Stimulated activated CD4-positive, alpha-beta T cell treated with anti-CD3 and anti-CD28 coated beads, Interleukin-15, amount 100 ng/mL, for 1 hour (primary cell): ENCODE data around the gene LGR6.
"Not testable (repeated sequence)": the region's sequence is repeated elsewhere in the genome, so short reads cannot be mapped to it uniquely, and the experiment has no call there.

Experiments
- DNase-seq, 2 donors: peaks; one replicate each; pipeline ENCODE4 v3.0.0-alpha.2; 2020; ENCODE audit warnings: low read depth in 1 of 2, low spot score in 1 of 2

The LGR6 gene

DNA sequence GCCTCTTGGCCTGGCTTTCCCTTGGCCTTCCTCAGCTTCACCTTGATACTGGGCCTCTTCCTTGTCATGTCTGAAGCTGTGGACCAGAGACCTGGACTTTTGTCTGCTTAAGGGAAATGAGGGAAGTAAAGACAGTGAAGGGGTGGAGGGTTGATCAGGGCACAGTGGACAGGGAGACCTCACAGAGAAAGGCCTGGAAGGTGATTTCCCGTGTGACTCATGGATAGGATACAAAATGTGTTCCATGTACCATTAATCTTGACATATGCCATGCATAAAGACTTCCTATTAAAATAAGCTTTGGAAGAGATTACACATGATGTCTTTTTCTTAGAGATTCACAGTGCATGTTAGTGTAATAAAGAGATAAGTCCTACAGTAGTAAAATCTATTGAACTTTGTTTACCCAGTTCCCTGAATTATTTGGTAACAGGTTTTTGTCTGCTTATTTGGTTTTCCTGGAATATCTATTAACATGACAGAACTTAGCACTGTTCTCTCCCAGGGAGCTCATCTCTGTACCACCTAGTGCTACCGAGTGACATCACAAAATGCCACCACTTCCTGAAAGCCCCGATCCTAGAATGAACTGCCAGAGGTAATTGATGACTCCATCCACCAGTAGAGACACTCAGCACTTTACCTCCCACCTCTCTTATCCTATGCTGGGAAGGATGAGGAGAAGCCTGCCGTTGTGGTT lies 125.9 kb downstream of the LGR6 start:
- DNase-seq = no peak

DNA sequence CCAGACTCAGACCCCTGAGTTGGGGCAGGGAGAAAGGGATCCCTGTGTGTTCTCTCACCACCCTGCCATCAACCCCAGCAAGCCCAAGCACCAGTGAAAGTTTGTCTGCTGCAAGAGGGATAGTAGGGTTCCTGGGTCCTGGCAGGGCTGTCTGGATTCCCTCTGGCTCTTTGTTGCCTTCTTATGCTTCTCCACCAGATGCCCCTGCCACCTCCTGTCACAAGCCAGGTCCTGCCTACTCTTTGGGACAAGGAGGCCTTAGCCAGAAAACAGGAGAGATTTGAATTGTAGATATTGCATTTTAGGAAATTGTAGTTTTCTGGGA lies 126.4 kb downstream of the LGR6 start:
- DNase-seq = no peak

- no peak for DNase-seq
These were observed 130.1 kb downstream of the LGR6 start for GRCh38 chr1:202323731-202324130.

- DNase-seq = no peak
These were observed 131.0 kb downstream of the LGR6 start for GRCh38 chr1:202324646-202325045.

DNA sequence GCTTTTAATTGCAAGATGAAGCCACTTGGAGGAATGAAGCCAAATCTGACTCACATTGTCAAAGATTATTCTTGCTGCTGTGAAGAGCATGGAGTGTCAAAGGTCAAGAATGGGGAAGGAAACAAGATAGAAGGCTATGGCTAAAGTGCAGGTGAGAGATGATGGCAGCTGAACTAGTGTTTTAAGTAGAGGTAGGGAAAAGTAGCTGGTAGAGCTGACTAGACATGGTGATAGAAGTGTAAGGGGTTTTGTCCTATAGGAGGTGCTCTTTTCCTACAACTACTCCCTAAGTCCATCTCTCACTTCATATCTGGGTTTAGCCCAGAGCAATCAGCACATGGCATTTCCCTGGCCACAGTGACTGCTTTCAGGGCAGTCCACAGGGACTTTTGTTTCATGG lies 136.3 kb downstream of the LGR6 start:
- DNase-seq = no peak

DNA sequence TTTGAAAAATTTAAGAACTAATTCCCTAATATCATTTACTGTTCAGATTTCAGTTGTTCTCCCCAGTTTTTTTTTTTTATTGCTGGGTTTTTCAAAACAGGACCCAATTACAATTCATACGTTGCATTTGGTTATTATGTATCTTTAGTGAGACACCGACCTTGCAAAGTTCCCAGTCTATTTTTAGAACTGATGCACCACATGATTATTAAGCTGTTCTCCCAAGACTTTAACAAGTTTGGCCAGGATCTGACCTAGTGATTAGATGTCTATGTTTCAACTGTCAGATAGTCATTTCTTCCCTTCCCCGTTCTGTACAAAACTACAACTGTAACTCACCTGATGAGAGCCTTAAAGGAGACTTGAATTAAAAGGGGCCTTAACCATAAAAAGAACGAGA lies 140.3 kb downstream of the LGR6 start:
- no peak for DNase-seq

GRCh38 chr1:202343652-202344349 lies 150.2 kb downstream of the LGR6 start:
- DNase-seq = no peak

DNA sequence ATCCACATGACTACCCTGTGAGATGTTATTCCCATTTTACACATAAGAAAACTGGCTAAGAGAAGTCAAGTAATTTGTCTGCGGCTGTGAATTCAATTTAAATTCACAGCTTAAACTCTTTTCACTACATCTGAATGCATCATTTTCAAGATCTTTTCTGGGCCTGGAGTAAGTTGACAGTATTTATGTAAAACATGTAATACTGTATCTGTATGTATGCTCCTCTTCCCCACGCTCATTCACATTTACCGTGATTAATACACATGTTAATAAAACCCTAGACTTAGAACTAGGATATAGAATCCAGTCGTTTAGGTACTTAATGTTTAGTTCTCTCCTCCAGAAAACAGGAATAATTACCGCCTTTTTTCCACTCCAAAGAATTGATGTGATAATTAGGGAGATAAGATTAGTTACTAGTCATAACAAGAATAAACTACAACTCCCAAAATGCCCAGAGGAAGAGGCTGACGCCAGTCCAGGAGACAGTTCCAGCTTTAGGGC lies 154.5 kb downstream of the LGR6 start:
- no peak for DNase-seq

DNA sequence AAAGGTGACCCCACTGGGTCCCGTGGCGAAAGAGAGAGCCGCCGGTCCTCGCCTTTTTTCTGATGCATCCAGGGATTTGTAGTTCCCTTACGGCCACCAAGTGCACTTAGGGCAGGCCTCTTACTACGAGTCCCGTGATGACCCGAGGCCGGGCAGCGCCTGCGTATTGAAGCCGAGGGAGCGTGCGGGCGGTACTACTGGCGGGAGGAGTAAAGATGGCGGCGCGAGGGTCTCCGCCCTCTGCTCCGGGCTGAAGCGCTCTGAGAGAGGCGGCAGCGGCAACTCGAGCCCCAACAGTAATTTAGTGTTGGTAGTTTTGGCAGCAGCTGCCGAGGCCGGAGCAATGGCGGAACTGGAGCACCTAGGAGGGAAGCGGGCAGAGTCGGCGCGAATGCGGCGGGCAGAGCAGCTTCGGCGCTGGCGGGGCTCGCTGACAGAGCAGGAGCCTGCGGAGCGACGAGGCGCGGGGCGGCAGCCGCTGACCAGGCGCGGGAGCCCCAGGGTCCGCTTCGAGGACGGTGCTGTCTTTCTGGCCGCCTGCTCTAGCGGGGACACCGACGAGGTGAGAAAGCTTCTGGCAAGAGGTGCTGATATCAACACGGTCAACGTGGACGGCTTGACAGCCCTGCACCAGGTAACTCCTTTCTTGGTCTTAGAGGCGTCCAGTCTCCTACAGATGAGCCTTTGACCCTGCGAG lies 155.1 kb downstream of the LGR6 start, which contains the start of gene PPP1R12B:
Gene PPP1R12B (plus strand): TSS at position 191 of the 697 bp plus-strand sequence. CDS start 153 bp downstream, at position 344.
- DNase-seq = peak; percentile 89 to 90

GRCh38 chr1:202349206-202349928 lies 155.8 kb downstream of the LGR6 start:
- DNase-seq = no peak

- no peak for DNase-seq
These were observed 158.1 kb downstream of the LGR6 start for GRCh38 chr1:202351725-202352124.

DNA sequence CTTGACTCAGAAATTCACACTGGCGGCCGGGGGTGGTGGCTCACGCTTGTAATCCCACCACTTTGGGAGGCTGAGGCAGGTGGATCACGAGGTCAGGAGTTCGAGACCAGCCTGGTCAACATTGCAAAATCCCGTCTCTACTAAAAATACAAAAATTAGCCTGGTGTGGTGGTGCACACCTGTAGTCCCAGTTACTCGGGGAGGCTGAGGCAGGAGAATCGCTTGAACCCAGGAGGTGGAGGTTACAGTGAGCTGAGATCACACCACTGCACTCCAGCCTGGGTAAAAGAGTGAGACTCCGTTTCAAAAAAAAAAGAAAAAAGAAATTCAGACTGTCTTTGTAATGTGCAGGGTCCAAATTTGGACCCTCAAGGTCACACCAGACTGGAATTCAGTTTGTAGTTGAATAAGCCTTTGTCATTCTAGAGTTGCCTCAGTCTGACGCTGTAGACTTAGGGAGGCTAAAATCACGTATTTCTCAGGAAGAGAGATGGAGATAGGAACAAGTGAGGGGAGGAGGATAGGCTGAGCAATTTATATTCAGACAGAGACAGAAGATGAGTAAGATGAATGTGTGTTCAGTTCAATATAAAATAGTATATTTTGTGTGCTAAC lies 159.1 kb downstream of the LGR6 start:
- DNase-seq = not testable (repeated sequence)

DNA sequence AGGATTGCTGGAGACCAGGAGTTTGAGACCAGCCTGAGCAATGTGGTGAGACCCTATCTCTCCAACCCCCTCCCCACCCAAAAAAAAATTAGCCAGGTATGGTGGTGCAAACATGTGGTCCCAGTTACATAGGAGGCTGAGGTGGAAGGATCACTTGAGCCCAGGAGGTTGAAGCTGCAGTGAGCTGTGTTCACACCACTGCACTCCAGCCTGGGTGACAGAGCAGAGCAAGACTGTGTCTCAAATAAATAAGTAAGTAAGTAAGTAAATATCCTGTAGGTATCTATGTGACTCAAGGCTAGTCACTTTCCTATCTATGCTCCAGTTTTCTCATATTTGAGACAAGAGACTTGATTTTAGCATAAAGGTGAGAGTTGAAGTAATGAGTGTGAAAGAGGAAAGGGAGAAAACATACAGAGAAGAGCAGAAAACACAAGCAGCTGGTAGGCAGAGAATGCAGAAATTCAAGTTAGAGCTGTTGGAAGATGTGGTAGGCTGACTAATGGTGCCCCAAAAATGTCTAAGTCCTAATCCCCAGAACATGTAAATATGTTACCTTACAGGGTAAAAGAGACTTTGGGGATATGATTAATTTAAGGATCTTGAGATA lies 162.4 kb downstream of the LGR6 start:
- no peak for DNase-seq

DNA sequence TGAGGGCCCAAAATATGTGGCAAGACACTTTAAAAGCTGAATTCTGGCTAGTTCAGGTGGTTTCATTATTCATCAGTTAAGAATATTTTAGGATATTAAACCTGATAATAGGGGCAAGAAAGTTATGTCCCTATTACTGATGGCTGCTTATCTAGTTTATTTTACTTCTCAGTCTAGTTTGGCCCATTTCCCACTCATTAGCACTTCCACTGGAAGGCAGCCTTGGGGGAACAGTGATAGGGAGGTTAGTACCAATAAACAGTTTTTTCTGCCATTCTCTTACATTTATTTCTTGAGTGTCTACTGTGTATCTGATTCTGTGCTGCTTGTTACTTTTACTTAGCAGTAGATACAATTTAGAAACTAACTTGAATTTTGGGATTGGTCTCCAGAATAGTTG lies 163.9 kb downstream of the LGR6 start:
- no peak for DNase-seq

DNA sequence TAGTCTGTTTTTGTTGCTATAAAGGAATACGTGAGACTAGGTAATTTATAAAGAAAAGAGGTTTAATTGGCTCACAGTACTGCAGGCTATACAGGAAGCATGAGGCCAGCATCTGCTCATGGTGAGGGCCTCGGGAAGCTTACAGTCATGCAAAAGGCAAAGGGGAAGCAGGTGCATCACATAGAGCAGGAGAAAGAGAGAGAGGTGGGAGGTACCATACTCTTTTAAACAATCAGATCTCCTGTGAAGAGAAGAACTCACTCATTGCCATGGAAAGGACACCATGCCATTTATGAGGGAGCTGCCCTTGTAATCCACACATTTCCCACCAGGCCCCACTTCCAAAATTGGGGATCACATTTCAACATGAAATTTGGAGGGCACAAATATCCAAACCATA lies 167.6 kb downstream of the LGR6 start:
- no peak for DNase-seq

DNA sequence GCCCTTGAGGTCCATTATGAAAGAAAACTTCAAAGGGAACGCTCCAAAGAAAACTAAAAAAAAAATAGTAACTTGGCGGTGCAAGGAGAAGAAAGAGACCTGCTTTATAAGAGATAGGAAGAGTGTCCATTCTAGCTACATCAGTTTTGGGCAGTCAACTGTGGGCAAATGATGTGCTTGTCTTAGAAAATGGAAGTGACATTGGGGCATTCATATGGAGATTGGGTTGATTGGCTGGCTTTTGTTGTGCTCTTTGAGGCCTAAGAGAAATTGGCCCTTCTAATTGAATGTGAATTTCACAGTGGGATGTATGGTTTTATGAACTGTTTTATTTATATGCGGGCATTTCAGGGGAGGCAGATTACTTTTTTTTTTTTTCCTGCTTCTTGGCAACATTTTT lies 168.1 kb downstream of the LGR6 start:
- no peak for DNase-seq

DNA sequence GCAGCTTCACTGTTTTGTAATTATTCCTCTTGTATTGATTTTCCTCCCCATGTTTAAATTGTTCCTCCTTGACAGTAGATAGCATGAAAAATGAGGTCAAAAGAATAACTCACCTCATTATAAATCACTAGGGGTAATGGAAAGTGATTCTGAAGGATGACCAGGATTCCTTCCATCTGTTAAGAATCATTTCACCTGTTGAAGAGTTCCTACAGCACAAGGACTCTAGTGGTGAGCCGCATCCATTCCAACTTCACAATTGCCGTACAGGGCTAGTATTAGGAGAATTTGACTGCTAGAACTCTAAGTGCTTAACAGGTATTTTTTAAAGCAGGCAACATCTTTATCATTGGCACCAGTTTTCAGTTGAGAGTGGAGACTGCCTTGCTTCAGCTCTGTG lies 168.6 kb downstream of the LGR6 start:
- DNase-seq = no peak

GRCh38 chr1:202365092-202365815 lies 171.7 kb downstream of the LGR6 start:
- DNase-seq = no peak

DNA sequence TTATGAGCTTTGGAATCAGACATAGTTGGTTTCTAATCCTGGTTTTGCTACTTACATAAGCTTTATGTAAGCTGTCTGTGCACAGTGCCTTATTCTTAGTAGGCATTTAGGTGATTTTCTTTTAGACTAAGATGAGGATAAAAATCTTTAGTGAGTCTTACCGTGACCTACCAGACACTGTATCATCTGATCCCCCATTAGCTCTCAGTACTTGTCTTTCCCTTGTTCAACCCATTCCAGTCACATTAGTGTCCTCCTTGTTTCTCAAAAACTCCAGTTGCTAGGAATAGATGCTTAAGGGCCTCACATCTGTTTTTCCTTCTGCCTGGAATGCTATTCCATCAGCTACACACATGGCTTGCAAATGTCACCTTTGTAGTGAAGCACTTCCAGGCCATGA lies 173.7 kb downstream of the LGR6 start:
- DNase-seq = no peak
